Stimulated activated naive CD8-positive, alpha-beta T cell treated with anti-CD3 and anti-CD28 coated beads, Interleukin-15, amount 100 ng/mL, for 72 hours (primary cell): Measurements from ENCODE around the gene EDDM3A.
A peak's percentile ranks its signal among the peaks of the same experiment; 100 is the strongest.
"Not testable (repeated sequence)": the region's sequence is repeated elsewhere in the genome, so short reads cannot be mapped to it uniquely, and the experiment has no call there.

ENCODE experiments used
- ATAC-seq: fragments of 150-1000 bp; cut with Tn5 transposase; 2 replicates; pipeline ENCODE4 v1.10.0; 2021; ENCODE audit warnings: mild to moderate bottlenecking, moderate library complexity
- DNase-seq, 2 donors: peaks; one replicate each; pipeline ENCODE4 v3.0.0; 2021 to 2022
- H3K27ac Mint-ChIP-seq, 2 donors: one replicate each; pipeline ENCODE4 v1.8.0; 2022; ENCODE audit warnings: mild to moderate bottlenecking in 2 of 2, mixed read lengths in 2 of 2, moderate library complexity in 2 of 2
- H3K27me3 Mint-ChIP-seq: one replicate; pipeline ENCODE4 v1.8.0; 2022; ENCODE audit warnings: mixed read lengths
- H3K4me1 Mint-ChIP-seq: one replicate; pipeline ENCODE4 v1.8.0; 2022; ENCODE audit warnings: mild to moderate bottlenecking, mixed read lengths
- H3K4me3 Mint-ChIP-seq, 2 donors: one replicate each; pipeline ENCODE4 v1.8.0; 2022; ENCODE audit warnings: mild to moderate bottlenecking in 2 of 2, mixed read lengths in 2 of 2, moderate library complexity in 1 of 2
- H3K9me3 Mint-ChIP-seq, 2 donors: one replicate each; pipeline ENCODE4 v1.8.0; 2022; ENCODE audit warnings: mixed read lengths in 2 of 2

Gene EDDM3A

DNA sequence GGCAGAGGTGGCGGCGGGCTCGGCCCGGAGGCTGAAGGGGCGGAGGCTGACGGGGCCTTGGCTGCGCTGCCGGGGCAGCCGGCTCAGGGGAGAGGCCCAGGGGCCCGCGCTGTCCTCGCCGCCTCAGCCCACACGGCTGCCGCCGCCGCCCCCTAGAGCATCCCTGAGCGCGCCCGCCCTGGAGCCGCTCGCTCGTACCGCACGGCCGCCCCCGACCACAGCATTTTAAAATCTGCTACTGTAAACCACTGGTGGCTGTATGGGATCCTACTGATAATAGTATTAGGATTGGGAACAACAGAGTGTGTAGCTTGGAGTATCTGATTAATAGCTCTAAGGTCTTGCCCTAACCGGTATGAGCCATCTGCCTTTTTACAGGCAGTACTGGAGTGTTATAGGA lies 22.2 kb upstream of the EDDM3A start:
- H3K27me3 Mint-ChIP-seq = peaks cover 60% of the 10 kb centered on the region
- DNase-seq = no peak
- H3K9me3 Mint-ChIP-seq = no peaks in the 10 kb centered on the region
- peak; percentile 57 for ATAC-seq
- H3K4me3 Mint-ChIP-seq = no peak overlapping the region
- no peak overlapping the region for H3K27ac Mint-ChIP-seq
- H3K4me1 Mint-ChIP-seq = no peaks in the 10 kb centered on the region

DNA sequence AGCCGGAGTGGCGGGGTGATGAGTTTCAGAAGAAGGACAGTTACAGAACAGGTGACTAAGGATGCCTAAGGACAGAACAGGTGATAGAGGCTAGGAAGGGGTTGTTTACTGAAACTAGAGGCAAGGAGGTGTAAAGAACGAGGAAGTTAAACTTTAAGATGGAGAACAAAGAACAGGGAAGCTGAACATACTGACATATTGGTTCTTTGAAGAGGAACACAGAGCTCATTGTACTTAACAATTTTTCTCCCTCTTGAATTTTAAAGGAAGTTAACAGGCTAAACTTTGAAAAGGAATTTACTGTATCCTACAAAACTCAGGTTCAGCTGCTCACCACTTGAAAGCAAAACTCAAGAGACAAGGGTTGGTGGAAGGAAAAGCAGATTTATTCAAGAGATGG lies 19.6 kb upstream of the EDDM3A start:
- H3K4me1 Mint-ChIP-seq, DNase-seq, ATAC-seq: not testable (repeated sequence)

DNA sequence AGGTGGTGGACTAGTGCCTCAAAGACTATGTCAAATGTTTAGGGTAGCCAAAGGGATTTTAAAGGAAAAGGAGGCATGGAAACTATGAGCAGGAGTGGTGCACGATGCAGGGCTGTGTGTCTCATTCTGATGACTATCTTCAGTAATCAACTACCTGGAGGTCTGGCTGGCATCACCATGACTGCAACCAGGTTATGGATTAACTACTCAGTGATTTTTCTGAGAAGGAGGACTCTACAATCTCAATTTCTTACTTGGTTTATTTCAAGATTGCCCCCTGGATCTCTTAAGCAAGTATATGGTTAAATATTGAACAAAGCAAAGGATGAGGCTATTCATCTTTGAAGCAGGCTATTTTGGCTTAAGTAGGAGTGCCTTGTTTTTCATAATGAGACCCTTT lies 19.2 kb upstream of the EDDM3A start:
- DNase-seq = no peak
- H3K27me3 Mint-ChIP-seq = peaks cover 50% of the 10 kb centered on the region
- H3K27ac Mint-ChIP-seq = peak overlapping the region in 1 of 2 donors; percentile 51
- no peak overlapping the region for H3K4me3 Mint-ChIP-seq
- H3K4me1 Mint-ChIP-seq = no peaks in the 10 kb centered on the region
- H3K9me3 Mint-ChIP-seq = no peaks in the 10 kb centered on the region
- no peak for ATAC-seq

More for the DNA sequence above, 19.6 kb upstream of the EDDM3A start:
- H3K27ac Mint-ChIP-seq = peak overlapping the region in 1 of 2 donors; percentile 51
- H3K4me3 Mint-ChIP-seq, H3K9me3 Mint-ChIP-seq: not testable (repeated sequence)
- peaks cover 54% of the 10 kb centered on the region for H3K27me3 Mint-ChIP-seq

DNA sequence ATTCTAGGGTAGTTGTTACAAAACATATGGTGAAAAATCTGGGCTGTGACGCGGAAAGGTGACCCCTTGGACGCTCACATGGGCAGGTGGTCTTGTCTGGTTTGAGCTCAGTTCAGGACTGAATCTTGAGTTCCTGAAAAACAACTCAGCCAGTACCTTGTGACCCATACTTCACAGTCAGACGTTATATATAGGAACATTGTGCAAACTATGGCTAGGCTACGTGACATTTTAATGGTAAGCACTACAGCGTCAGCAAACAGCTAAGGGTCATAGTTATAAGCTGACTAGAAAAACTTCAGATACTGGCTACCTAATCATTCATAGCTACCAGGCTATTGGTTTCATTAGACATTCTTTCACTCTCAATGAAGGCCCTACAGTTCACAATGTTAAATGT lies 14.8 kb upstream of the EDDM3A start:
- DNase-seq = no peak
- H3K27ac Mint-ChIP-seq = no peak overlapping the region
- H3K4me1 Mint-ChIP-seq = no peaks in the 10 kb centered on the region
- H3K4me3 Mint-ChIP-seq = no peak overlapping the region
- ATAC-seq = no peak
- no peaks in the 10 kb centered on the region for H3K9me3 Mint-ChIP-seq
- peaks cover 18% of the 10 kb centered on the region for H3K27me3 Mint-ChIP-seq

DNA sequence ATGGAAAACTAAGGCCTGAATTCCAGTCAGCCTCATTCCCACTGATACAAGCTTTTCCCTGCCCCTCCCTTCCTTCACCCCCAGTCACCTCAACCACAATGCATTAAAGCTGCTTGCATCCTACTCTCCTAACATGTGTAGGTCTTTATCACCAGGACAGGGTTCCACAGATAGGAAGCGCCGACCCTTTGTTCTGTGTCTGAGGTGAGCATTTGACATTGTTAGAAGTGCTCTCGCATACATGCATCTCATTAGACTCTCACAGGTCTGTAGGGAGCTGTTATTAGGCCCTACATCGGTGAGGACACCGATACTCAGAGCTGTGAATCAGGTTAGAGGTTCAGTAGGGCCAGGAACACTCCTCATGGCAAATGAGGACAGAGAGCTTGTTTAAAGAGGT lies 13.2 kb upstream of the EDDM3A start:
- no peak for DNase-seq
- ATAC-seq = no peak

DNA sequence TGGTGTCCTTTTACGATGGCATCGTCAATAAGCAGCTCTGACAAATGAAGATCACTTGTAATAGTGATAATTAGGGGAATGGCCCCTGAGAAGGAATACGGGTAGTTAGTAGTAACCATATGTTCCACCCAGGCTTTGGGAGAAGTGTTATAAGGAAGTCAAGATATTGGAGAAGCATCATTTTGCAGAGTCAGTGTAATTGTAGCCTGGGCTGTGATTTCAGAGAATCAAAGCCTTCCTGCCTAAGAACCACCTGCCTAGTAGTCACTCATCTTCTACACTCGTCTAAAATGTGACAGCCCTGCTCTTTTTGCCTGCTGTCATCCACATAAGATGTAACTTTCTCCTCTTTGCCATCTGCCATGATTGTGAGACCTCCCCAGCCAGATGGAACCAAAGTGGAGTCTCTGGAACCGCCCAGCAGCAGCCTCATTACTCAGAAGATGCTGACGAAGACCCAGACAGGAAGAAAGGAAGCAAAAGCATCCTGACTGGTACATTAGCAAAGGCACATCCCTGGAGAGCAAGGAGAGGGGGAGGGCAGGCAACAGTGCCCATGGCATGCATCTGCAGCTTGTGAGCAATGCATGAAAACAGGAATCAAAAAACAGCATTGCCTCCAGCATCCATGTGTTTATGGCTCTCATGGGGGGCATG lies 12.6 kb upstream of the EDDM3A start:
- DNase-seq (no peak), ATAC-seq (no peak)

More for the DNA sequence above, 13.2 kb upstream of the EDDM3A start:
- H3K27me3 Mint-ChIP-seq = peaks cover 5% of the 10 kb centered on the region
- no peaks in the 10 kb centered on the region for H3K4me1 Mint-ChIP-seq
- no peaks in the 10 kb centered on the region for H3K9me3 Mint-ChIP-seq
- no peak overlapping the region for H3K27ac Mint-ChIP-seq
- H3K4me3 Mint-ChIP-seq = no peak overlapping the region

DNA sequence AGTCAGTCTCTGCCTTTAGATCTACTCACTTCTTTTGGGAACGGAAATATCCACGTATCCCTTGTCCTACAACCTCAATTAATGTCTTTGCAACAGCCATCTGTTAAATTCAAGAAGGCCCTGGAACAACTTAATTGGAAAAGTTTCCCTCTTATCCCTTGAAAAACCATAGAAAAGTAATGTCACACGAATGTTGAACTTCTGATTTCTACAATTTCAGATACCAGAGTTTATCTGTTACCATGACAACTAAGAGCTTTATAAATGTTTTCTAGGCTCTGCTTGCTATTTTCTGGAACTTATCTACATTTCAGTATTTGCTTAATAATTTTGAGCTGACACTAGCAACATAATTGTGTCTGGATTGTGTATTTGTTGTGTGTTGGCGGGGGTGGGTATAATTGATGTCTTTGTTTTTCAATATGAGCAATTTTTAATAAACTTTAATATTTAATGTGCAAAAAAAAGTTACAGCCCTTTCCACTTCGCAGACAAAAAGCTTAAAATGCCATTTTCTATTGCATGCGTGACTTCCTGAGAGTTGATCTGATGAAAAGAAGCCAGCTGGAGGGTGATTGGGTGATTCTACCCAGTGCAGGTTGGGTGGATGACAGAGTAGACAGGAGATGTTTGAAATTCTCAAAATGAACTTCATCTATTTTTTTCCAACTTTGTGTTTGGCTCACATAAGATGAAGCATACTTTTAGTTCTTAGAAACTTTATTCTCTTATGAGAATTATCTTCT lies 11.8 kb upstream of the EDDM3A start:
- DNase-seq = no peak
- Mint-ChIP-seq H3K27ac (no peak overlapping the region), H3K27me3 (no peaks in the 10 kb centered on the region), H3K9me3 (no peaks in the 10 kb centered on the region), H3K4me1 (no peaks in the 10 kb centered on the region), H3K4me3 (no peak overlapping the region)
- ATAC-seq = no peak

More for the DNA sequence above, 12.6 kb upstream of the EDDM3A start:
- Mint-ChIP-seq H3K9me3 (no peaks in the 10 kb centered on the region), H3K4me3 (no peak overlapping the region), H3K4me1 (no peaks in the 10 kb centered on the region), H3K27me3 (no peaks in the 10 kb centered on the region), H3K27ac (no peak overlapping the region)

DNA sequence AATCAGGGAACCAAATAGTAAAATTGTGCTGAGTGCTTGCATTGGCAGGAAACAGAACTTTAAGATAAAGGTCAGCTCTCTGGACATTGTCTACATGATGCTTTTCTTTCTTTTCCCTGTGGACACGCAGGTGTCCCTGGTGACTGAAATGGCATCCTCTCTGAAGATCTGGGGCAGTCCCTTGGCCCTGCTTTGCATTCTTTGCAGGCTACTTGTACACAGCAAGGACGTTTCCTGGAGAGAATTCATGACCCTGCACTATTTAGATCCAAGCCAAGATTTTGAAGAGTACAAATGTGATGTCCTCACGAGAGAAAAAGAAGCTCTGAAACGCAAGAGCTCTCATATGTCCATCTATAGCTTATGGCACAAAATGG lies 11.3 kb upstream of the EDDM3A start:
- DNase-seq (no peak), ATAC-seq (no peak)
- H3K9me3 Mint-ChIP-seq = no peaks in the 10 kb centered on the region
- no peak overlapping the region for H3K4me3 Mint-ChIP-seq
- H3K27me3 Mint-ChIP-seq = no peaks in the 10 kb centered on the region
- no peaks in the 10 kb centered on the region for H3K4me1 Mint-ChIP-seq
- no peak overlapping the region for H3K27ac Mint-ChIP-seq

DNA sequence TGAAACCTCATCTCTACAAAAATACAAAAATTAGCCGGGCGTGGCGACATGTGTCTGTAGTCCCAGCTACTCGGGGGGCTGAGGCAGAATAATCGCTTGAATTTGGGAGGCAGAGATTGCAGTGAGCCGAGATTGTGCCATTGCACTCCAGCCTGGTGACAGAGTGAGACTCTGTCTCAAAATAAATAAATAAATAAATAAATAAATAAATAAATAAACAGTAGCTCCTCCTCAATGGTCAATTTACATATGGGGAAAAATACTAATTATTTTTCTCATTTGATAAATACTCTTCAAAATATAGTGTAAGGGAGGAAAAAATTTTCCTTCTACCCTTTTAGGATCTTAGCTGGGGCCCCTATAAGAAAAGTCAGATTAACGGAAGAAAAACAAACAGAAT lies 7.4 kb upstream of the EDDM3A start:
- H3K9me3 Mint-ChIP-seq, H3K27me3 Mint-ChIP-seq, H3K4me3 Mint-ChIP-seq, ATAC-seq, H3K27ac Mint-ChIP-seq, DNase-seq, H3K4me1 Mint-ChIP-seq: not testable (repeated sequence)

DNA sequence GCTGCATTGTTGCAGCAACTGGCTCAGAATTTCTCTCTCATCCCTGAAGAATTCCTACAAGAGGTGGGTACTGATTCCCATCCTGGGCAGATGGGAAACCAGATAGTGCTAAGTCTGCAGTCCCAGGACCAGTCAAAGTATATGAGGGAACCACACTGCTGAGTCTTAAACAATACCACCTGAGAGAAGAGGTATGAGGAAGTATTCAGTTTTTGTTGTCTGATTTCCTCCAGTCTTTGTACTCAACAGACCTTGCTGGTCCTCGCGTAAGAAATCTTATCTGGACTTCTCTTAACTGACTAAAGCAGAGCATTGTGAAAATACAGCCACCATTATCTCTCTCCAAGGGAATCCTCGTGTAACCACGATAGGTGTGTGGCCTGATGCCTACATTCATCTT lies 3.6 kb upstream of the EDDM3A start:
- no peak for DNase-seq
- no peak overlapping the region for H3K4me3 Mint-ChIP-seq
- H3K9me3 Mint-ChIP-seq = no peaks in the 10 kb centered on the region
- no peak for ATAC-seq
- H3K27me3 Mint-ChIP-seq = no peaks in the 10 kb centered on the region
- H3K27ac Mint-ChIP-seq = no peak overlapping the region
- H3K4me1 Mint-ChIP-seq = no peaks in the 10 kb centered on the region

DNA sequence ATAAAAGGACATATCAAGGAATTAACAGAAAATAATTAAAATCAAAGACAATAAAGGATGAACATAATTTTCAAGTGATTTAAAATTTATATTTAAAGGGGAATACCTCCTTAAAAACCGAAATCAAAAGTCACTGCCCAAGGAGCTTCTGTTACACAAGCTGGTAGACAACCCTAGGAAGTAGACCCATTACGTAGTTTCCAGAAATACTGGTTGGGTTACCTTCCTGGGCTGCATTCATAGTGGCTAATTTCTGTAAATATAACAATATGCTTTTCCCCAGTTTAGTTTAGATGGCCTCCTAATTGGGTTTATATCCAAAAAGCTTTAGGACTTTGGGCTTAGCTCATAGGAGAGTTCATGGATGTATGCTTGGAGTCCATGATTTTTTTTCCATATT lies 2.1 kb upstream of the EDDM3A start:
- no peak for ATAC-seq

DNA sequence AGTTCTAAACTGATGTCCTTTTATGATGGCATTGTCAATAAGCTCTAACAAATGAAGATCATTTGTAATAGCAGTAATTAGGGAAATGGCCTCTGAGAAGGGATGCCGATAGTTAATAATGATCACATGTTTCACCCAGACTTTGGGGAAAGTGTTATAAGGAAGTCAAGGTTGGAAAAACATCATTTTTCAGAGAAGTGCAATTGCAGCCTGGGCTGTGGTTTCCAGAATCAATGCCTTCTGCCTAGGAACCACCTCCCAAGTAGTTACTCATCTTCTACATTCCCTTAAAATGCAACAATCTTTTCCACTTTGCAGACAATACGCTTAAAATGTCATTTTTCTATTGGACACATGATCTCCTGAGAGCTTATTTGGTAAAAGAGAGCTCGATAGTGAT lies 879 bp downstream of the EDDM3A start:
- peaks cover 2% of the 10 kb centered on the region for H3K27me3 Mint-ChIP-seq
- no peak for DNase-seq
- H3K27ac Mint-ChIP-seq = no peak overlapping the region
- H3K4me3 Mint-ChIP-seq = no peak overlapping the region
- H3K4me1 Mint-ChIP-seq = no peaks in the 10 kb centered on the region
- ATAC-seq = no peak
- peaks cover 2% of the 10 kb centered on the region in 2 donors for H3K9me3 Mint-ChIP-seq

More for the DNA sequence above, 2.1 kb upstream of the EDDM3A start:
- Mint-ChIP-seq H3K27me3 (no peaks in the 10 kb centered on the region), H3K4me3 (no peak overlapping the region), H3K9me3 (no peaks in the 10 kb centered on the region), H3K4me1 (no peaks in the 10 kb centered on the region), H3K27ac (no peak overlapping the region)
- DNase-seq = no peak

DNA sequence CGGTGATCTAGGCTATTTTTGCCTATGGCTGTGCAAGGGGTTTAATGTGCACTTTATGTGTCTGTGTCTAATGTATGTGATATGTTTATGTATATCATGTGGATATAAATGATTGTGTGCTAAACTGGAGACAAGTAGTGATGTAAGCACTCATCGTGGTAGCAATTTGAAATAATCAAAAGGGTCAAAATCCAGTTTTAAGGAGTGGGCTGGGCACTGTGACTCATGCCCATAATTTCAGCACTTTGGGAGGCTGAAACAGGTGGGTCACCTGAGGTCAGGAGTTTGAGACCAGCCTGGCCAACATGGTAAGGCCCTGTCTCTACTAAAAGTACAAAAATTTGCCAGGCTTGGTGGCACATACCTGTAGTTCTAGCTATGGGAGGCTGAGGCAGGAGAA lies 2.8 kb downstream of the EDDM3A start:
- H3K9me3 Mint-ChIP-seq = peaks cover 10 to 21% of the 10 kb centered on the region in 2 donors
- no peak overlapping the region for H3K4me3 Mint-ChIP-seq
- ATAC-seq = no peak
- no peaks in the 10 kb centered on the region for H3K4me1 Mint-ChIP-seq
- H3K27me3 Mint-ChIP-seq = peaks cover 5% of the 10 kb centered on the region
- DNase-seq = no peak
- no peak overlapping the region for H3K27ac Mint-ChIP-seq

DNA sequence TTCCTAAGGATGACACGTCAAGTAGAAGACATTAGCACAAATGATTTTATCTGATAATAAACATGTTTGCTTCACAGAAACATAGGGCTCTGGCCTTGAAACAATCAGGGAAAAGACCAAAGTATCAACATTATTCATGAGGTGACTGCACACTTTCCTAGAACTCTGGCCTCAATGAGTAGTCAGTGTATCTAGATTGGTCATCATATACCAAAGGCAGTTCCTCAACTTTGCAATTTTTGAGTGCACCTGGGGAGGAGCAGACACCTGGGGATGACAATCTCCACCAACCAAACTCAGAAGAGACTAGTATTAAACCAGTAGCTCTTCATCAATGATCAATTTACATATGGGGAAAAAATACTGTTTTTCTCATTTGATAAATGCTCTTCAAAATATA lies 4.5 kb downstream of the EDDM3A start:
- ATAC-seq (no peak), DNase-seq (no peak)
- no peak overlapping the region for H3K27ac Mint-ChIP-seq
- H3K27me3 Mint-ChIP-seq = peaks cover 5% of the 10 kb centered on the region
- H3K4me1 Mint-ChIP-seq = no peaks in the 10 kb centered on the region
- H3K9me3 Mint-ChIP-seq = peaks cover 10 to 22% of the 10 kb centered on the region in 2 donors
- H3K4me3 Mint-ChIP-seq = no peak overlapping the region

DNA sequence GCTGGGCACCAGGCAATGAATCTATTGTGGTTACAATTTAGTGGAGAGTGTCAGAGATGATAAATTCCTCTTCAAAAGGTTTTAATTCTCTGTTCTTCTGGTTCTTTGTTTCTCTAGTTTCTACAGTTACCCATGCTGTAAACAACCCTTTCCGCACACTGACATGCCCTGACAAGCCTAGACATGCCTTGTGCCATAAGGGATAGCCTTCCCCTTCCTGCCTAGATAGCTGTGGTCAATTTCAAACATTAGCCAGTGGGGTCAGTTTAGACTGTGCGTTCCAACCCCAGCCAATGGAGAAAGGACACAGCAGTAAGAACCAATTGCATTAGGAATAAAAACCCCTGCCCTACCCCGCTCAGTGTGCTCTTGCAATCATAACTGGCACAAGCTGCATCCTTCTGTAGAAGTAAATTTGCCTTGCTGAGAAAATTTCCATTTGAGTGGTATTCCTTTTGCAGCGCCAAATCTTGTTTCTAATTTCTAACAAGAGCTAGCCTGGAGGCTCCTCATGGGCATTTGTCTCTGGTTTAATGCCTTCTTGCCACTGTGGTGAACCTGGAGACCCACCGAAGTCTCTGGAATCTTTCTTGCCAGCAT lies 6.4 kb downstream of the EDDM3A start:
- H3K4me1 Mint-ChIP-seq = no peaks in the 10 kb centered on the region
- peaks cover 10 to 22% of the 10 kb centered on the region in 2 donors for H3K9me3 Mint-ChIP-seq
- ATAC-seq = no peak
- peak overlapping the region; percentile 70 to 75 for H3K27ac Mint-ChIP-seq
- no peak overlapping the region for H3K4me3 Mint-ChIP-seq
- DNase-seq = no peak
- H3K27me3 Mint-ChIP-seq = peaks cover 5% of the 10 kb centered on the region

DNA sequence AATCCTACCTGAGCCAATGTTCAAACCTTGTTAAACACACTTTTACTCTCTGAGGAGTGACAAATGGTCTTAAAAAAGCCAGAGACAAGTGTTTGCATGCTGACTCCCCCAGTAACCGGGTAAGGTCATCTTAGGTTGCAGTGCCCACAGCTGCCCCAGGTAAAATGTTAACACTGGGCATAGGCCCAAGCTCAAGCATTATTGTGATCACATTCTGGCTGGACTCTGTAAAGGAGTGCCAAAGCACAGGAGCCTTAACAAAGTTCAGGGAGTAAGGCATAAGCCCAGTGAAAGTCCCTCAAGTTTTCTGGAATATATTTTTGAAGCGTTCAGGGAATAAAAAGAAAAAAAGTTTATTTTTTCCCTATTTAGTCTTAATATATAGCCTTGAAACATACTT lies 8.6 kb downstream of the EDDM3A start:
- H3K4me3 Mint-ChIP-seq = no peak overlapping the region
- peaks cover 10 to 22% of the 10 kb centered on the region in 2 donors for H3K9me3 Mint-ChIP-seq
- no peaks in the 10 kb centered on the region for H3K4me1 Mint-ChIP-seq
- no peak overlapping the region for H3K27ac Mint-ChIP-seq
- DNase-seq (no peak), ATAC-seq (no peak)
- H3K27me3 Mint-ChIP-seq = peaks cover 5% of the 10 kb centered on the region
